HepG2 (cell line): ENCODE results near the gene RABGGTA. TPM values are rescaled to one million over a fixed set of nuclear protein-coding genes. Genes with fewer than 3 reads are reported as not detected.
A peak's percentile ranks its signal among the peaks of the same experiment; 100 is the strongest.

Experiments used
- ARID3A ChIP-seq: IDR thresholded peaks from 2 replicates; pipeline ENCODE4 v1.6.1; 2012; ENCODE audit warnings: low read depth, low read length, improper control_type of control experiment
- CERS6 ChIP-seq: sonication (generic); formaldehyde crosslinking; IDR thresholded peaks from 2 replicates; pipeline ENCODE4 v1.5.0; 2020; ENCODE audit warnings: missing genetic modification reagents
- CREB1 ChIP-seq, 2 experiments: fragments of 450-650 bp in 1 of 2; IDR thresholded peaks; 2 replicates each; pipeline ENCODE4 v1.6.1; 2016 to 2017; ENCODE audit warnings: control low read depth in 1 of 2, mild to moderate bottlenecking in 1 of 2, missing compliant biosample characterization in 1 of 2, missing genetic modification characterization in 1 of 2
- GLI4 ChIP-seq: sonication (generic); formaldehyde crosslinking; IDR thresholded peaks from 2 replicates; pipeline ENCODE4 v1.5.1; 2020; ENCODE audit warnings: missing genetic modification reagents, mild to moderate bottlenecking, moderate library complexity, borderline replicate concordance
- HMG20B ChIP-seq: conservative IDR thresholded peaks from 2 replicates; pipeline ENCODE4 v1.6.1; 2016; ENCODE audit warnings: missing genetic modification reagents, missing compliant biosample characterization
- HNRNPL ChIP-seq: fragments of 200-400 bp; formaldehyde crosslinking; IDR thresholded peaks from 2 replicates; pipeline ENCODE4 v1.6.1; 2017; ENCODE audit warnings: mild to moderate bottlenecking, low read depth, low read length
- PITX1 ChIP-seq: sonication (generic); formaldehyde crosslinking; IDR thresholded peaks from 2 replicates; pipeline ENCODE4 v1.5.1; 2020; ENCODE audit warnings: mild to moderate bottlenecking, missing genetic modification reagents
- SMYD3 ChIP-seq: sonication (generic); formaldehyde crosslinking; IDR thresholded peaks from 2 replicates; pipeline ENCODE4 v1.8.1; 2023; ENCODE audit warnings: mild to moderate bottlenecking, missing genetic modification reagents
- TSC22D2 ChIP-seq: sonication (generic); formaldehyde crosslinking; IDR thresholded peaks from 2 replicates; pipeline ENCODE4 v1.5.1; 2020; ENCODE audit warnings: missing genetic modification reagents, mild to moderate bottlenecking, borderline replicate concordance
- U2AF2 ChIP-seq: fragments of 200-400 bp; formaldehyde crosslinking; IDR thresholded peaks from 2 replicates; pipeline ENCODE4 v1.6.1; 2017; ENCODE audit warnings: low read depth, mild to moderate bottlenecking, low read length
- ZFP90 ChIP-seq: sonication (generic); formaldehyde crosslinking; IDR thresholded peaks from 2 replicates; pipeline ENCODE4 v1.8.0; 2022; ENCODE audit warnings: missing genetic modification reagents, mild to moderate bottlenecking, inconsistent platforms, borderline replicate concordance
- ZNF138 ChIP-seq: sonication (generic); formaldehyde crosslinking; IDR thresholded peaks from 2 replicates; pipeline ENCODE4 v1.5.0; 2020; ENCODE audit warnings: mild to moderate bottlenecking, low read depth, missing genetic modification reagents
- ZNF281 ChIP-seq: sonication (generic); formaldehyde crosslinking; IDR thresholded peaks from 2 replicates; pipeline ENCODE4 v1.4.0; 2020; ENCODE audit warnings: missing genetic modification reagents, borderline replicate concordance
- ZNF432 ChIP-seq: sonication (generic); formaldehyde crosslinking; IDR thresholded peaks from 2 replicates; pipeline ENCODE4 v1.5.0; 2020; ENCODE audit warnings: missing genetic modification reagents, mild to moderate bottlenecking, borderline replicate concordance
- ZNF512B ChIP-seq: sonication (generic); formaldehyde crosslinking; IDR thresholded peaks from 2 replicates; pipeline ENCODE4 v1.5.1; 2020; ENCODE audit warnings: missing genetic modification reagents, mild to moderate bottlenecking, borderline replicate concordance
- ZNF546 ChIP-seq: sonication (generic); formaldehyde crosslinking; conservative IDR thresholded peaks from 2 replicates; pipeline ENCODE4 v1.8.1; 2023; ENCODE audit warnings: mild to moderate bottlenecking, missing genetic modification reagents
- ZNF570 ChIP-seq: sonication (generic); formaldehyde crosslinking; IDR thresholded peaks from 2 replicates; pipeline ENCODE4 v1.4.0; 2020; ENCODE audit warnings: mild to moderate bottlenecking, missing genetic modification reagents, borderline replicate concordance
- ZNF891 ChIP-seq: sonication (generic); formaldehyde crosslinking; IDR thresholded peaks from 2 replicates; pipeline ENCODE4 v1.5.0; 2020; ENCODE audit warnings: mild to moderate bottlenecking, missing genetic modification reagents
- ZSCAN12 ChIP-seq: sonication (generic); formaldehyde crosslinking; IDR thresholded peaks from 2 replicates; pipeline ENCODE4 v1.9.0; 2021; ENCODE audit warnings: mild to moderate bottlenecking, missing genetic modification reagents
- polyA plus RNA-seq, 8 experiments: library from polyadenylated mRNA; depleted of rRNA in 3 of 8; stranded (reverse) in 7 of 8; unstranded in 1 of 8; fragments of >200 nt; fragmentation: Illumina TruSeq in 4 of 8; extraction: Trizol in 4 of 8; gene quantifications; 2 replicates each; pipeline versions ENCODE4 v1.2.1 to v1.2.3, GENCODE V29; 2011 to 2016; ENCODE audit warnings: low read depth in 4 of 8, missing spikeins in 1 of 8, mixed read lengths in 1 of 8; ENCODE audit not compliant: insufficient read depth in 1 of 8
- total RNA-seq, 5 experiments: library from RNA; depleted of rRNA; stranded (reverse); fragments of >200 nt; fragmentation: Illumina TruSeq; extraction: Trizol; gene quantifications; 2 replicates each; pipeline ENCODE4 v1.2.3, GENCODE V29; 2016; ENCODE audit warnings: low read depth in 1 of 5

RABGGTA gene
- total and polyA plus RNA-seq, 2 of the 13 experiments (the other 11 are each of a cell fraction or from before 2014, with no cell fraction given) = 57.9 to 90.8 TPM

- peak; percentile 100 for TF ChIP-seq GLI4
- TF ChIP-seq ZNF546 (CRISPR knock-in tag) = peak; percentile 80; the same call in 1 of the 2 replicates
- TF ChIP-seq ZNF891 = peak; percentile 98
- TF ChIP-seq HMG20B (CRISPR knock-in tag) = peak; percentile 8; the same call in 1 of the 2 replicates
- TF ChIP-seq ZNF138 (CRISPR knock-in tag) = peak; percentile 99
- TF ChIP-seq ZSCAN12 (CRISPR knock-in tag) = peak; percentile 96
- TF ChIP-seq ZNF570 = no peak
- TF ChIP-seq ARID3A = 0 out of 2 replicates have a peak, but pooled peaks have one; percentile 56
- TF ChIP-seq PITX1 (CRISPR knock-in tag) = peak; percentile 94
- no peak for TF ChIP-seq ZNF432
- peak; percentile 66; the same call in 1 of the 2 replicates for TF ChIP-seq SMYD3
- TF ChIP-seq U2AF2 = 0 out of 2 replicates have a peak, but pooled peaks have one; percentile 29
- peak; percentile 95 for TF ChIP-seq CERS6 (CRISPR knock-in tag)
- peak; percentile 100 for TF ChIP-seq CREB1 (IDR thresholded peaks at IDR 0.05)
- TF ChIP-seq CREB1 (CRISPR knock-in tag; IDR thresholded peaks at IDR 0.05) = no peak
- peak; percentile 98 for TF ChIP-seq ZFP90
- peak; percentile 96 for TF ChIP-seq TSC22D2 (CRISPR knock-in tag)
- TF ChIP-seq ZNF281 (CRISPR knock-in tag) = no peak; the same call in 1 of the 2 replicates
- no peak; the same call in 1 of the 2 replicates for TF ChIP-seq ZNF512B
- TF ChIP-seq HNRNPL = 0 out of 2 replicates have a peak, but pooled peaks have one; percentile 74
Measured at GRCh38 chr14:24299255-24300191, 28.1 kb upstream of the RABGGTA start, which contains the start of the genes DHRS1 and NOP9 (continued).
